ENCODE measurements around the gene NUP62.
"Not testable (repeated sequence)": the region's sequence is repeated elsewhere in the genome, so short reads cannot be mapped to it uniquely, and the experiment has no call there.

The NUP62 gene

GRCh38 chr19:49929121-49929610, at the start of gene NUP62, which contains the start of gene ATF5:
TSS of gene NUP62 (minus strand) at chr19:49929504. CDS start at chr19:49909807, 19,697 bp downstream.
TSS of gene ATF5 (plus strand) at chr19:49929205. CDS start at chr19:49930851, 1,646 bp downstream.
- no peak for FAIRE-seq

- no peak for FAIRE-seq
These were observed 49.0 kb upstream of the NUP62 start for GRCh38 chr19:49978324-49978723.

- FAIRE-seq = no peak
These were observed 48.6 kb upstream of the NUP62 start for GRCh38 chr19:49977881-49978280.

GRCh38 chr19:49977076-49977475, 47.8 kb upstream of the NUP62 start:
- no peak for FAIRE-seq

- no peak for FAIRE-seq
These were observed 47.2 kb upstream of the NUP62 start for GRCh38 chr19:49976496-49976895.

- no peak for FAIRE-seq
These were observed 45.7 kb upstream of the NUP62 start for GRCh38 chr19:49975051-49975450.

- no peak for FAIRE-seq
These were observed 44.7 kb upstream of the NUP62 start for GRCh38 chr19:49973987-49974386.

GRCh38 chr19:49972841-49973240, 43.5 kb upstream of the NUP62 start:
- FAIRE-seq = no peak

GRCh38 chr19:49971991-49972411, 42.7 kb upstream of the NUP62 start:
- no peak for FAIRE-seq

- not testable (repeated sequence) for FAIRE-seq
These were observed 40.1 kb upstream of the NUP62 start for GRCh38 chr19:49969355-49969754.

GRCh38 chr19:49968279-49968922, 39.1 kb upstream of the NUP62 start:
- no peak for FAIRE-seq

GRCh38 chr19:49960980-49961379, 31.7 kb upstream of the NUP62 start, which contains the start of gene SIGLEC11:
TSS of gene SIGLEC11 (minus strand) at chr19:49961172. CDS start at chr19:49961081, 91 bp downstream.
- not testable (repeated sequence) for FAIRE-seq

- not testable (repeated sequence) for FAIRE-seq
These were observed 30.6 kb upstream of the NUP62 start for GRCh38 chr19:49959892-49960291.

- FAIRE-seq = not testable (repeated sequence)
These were observed 29.3 kb upstream of the NUP62 start for GRCh38 chr19:49958596-49958995.

GRCh38 chr19:49958144-49958543, 28.8 kb upstream of the NUP62 start:
- not testable (repeated sequence) for FAIRE-seq

GRCh38 chr19:49957262-49957915, 28.1 kb upstream of the NUP62 start:
- no peak for FAIRE-seq

GRCh38 chr19:49956115-49956495, 26.8 kb upstream of the NUP62 start:
- no peak for FAIRE-seq

GRCh38 chr19:49954933-49955332, 25.6 kb upstream of the NUP62 start:
- no peak for FAIRE-seq

GRCh38 chr19:49954092-49954829, 25.0 kb upstream of the NUP62 start:
- FAIRE-seq = no peak

- FAIRE-seq = no peak
These were observed 24.1 kb upstream of the NUP62 start for GRCh38 chr19:49953416-49953815.

GRCh38 chr19:49952906-49953305, 23.6 kb upstream of the NUP62 start:
- FAIRE-seq = no peak

- FAIRE-seq = no peak
These were observed 23.2 kb upstream of the NUP62 start for GRCh38 chr19:49952479-49952836.

- no peak for FAIRE-seq
These were observed 22.6 kb upstream of the NUP62 start for GRCh38 chr19:49951806-49952478.
